IPS-NIHi7 (cell line): ENCODE results near the gene DPH5.

Experiments
- DNase-seq: peaks from one replicate; pipeline ENCODE4 v3.0.0; 2012; ENCODE audit warnings: mixed read lengths; ENCODE audit errors: extremely low spot score

The DPH5 gene

DNA sequence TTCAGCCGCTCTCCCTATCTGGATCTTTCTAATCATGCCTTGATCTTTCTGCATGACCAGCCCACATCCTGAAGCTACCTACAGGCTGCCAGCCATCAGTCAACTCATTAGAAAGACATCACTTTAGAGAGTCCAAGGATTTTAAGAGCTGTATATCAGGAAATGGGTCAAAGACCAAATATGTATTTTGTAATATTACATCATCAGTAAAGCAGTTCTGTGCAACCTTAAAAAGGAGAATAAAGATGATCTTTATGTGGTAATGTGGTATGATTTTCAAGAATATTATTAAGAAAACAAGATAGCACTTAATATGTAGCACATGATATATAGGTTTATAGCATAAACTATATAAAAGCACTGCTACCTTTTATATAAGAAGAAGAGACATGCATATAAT, 82.1 kb downstream of the DPH5 start:
- DNase-seq: no peak

- DNase-seq: no peak
Measured at GRCh38 chr1:100942304-100943046, 83.1 kb downstream of the DPH5 start.

GRCh38 chr1:100941580-100942216, 83.9 kb downstream of the DPH5 start:
- no peak for DNase-seq

- no peak for DNase-seq
Measured at GRCh38 chr1:100941098-100941527, 84.5 kb downstream of the DPH5 start.
